Amniotic epithelial cell (primary cell): ENCODE data around the gene RBBP7.

Source experiments
- DNase-seq: peaks from one replicate; pipeline ENCODE4 v3.0.0-alpha.2; 2010; ENCODE audit warnings: low read depth

RBBP7 gene

GRCh38 chrX:16870095-16870861 is at the start of gene RBBP7:
Gene RBBP7 (minus strand): TSS chrX:16870362. CDS start chrX:16870053, 309 bp downstream.
- DNase-seq = peak; percentile 81

GRCh38 chrX:16918979-16919378 is 48.8 kb upstream of the RBBP7 start:
- no peak for DNase-seq

DNA sequence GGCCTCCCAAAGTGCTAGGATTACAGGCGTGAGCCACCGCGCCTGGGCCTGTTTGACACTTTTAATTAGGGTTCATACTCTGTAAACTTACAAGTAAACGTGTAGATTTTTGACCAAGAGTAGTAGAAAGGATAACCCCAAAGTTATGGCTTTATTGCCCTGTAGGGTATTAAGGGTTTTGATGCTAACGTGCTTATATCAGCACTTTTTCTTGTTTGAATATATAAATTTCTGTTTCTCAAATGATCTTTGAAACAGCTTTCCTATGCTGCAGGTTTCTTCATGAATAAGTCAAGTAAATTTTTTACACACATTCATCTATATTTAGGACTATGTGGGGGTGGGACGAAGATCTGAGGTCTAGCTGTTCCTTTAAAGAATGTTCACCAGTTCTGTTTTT is 47.0 kb upstream of the RBBP7 start:
- DNase-seq = no peak

- no peak for DNase-seq
Observed at GRCh38 chrX:16916561-16916960, 46.4 kb upstream of the RBBP7 start.

- no peak for DNase-seq
Observed at GRCh38 chrX:16914058-16914457, 43.9 kb upstream of the RBBP7 start.

DNA sequence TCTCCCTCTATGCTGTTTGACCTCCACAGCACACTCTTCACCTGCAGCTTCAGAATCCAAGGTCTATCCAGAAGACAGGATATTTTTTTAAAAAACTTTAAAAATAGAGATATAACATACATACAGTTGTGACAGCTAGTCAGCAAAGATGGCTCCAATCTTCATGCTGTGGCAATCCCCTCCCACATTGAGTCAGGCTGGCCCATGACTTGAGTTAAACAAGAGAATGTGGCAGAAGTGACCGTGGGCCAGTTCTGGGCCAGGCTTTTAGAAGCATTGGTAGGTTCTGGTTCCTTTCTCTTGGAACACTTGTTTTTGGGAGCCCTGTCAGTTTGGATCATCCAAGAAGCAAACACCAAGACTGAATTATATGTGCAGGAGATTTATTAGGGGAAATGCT is 40.2 kb upstream of the RBBP7 start:
- no peak for DNase-seq

- no peak for DNase-seq
Observed at GRCh38 chrX:16903274-16904022, 33.3 kb upstream of the RBBP7 start.

DNA sequence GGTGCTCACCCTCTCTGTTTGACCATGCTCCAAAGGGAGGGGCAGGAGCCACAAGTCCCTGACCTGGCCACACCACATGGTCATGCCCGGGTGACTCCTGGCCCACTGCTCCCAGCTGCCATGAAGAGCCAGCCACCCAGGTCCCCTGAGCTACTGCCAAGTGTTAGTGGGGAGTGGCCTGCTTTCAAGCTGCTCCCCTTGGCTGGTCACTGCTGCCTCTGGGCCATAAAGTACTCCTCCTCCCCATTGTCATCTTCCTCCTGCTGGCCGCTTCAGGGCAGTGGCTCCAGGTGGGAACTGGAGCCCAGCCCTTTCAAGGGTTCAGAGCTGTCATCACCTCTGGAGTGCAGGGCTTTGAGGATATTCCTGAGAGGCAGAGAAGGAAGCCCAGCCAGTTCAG is 27.3 kb upstream of the RBBP7 start:
- DNase-seq = no peak

DNA sequence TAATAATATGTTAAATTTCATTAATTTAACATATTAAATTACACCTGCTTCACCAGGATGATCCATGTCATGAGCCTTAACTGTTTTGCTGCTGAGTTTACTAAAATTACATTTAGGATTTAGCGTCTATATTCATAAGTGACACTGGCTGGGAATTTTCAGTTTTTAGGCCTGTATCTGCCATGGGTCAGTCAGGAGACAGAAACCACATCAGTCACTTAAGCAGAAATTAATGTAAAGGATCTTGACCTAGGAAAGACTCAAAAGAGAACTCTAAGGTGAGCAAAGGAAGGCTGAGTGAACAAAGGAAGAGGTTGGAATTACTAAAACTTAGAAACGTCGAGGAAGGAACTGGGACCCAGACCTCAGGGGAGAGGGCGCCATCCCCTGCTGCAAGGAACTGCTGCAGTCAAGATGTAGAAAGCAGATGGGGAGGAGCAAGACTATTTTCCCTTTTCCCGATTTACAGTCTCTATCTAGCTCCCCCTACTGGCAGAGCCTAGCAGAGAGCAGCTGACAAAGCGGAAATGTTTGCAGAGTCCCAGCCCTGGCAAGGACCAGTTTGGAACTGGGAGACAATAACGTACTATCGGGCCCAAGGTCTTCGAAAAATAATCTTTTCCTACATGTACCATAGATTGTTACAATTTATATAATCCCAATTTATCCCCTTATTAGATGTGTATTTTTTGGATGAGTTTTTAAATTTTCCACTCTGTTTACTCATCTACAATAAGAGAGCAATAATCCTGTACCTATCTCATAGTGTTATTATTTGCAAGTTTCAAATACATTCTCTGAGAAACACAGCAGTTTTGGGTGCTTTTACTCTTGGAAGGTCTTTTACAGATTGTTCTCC is 22.6 kb upstream of the RBBP7 start:
- peak; percentile 78 for DNase-seq

DNA sequence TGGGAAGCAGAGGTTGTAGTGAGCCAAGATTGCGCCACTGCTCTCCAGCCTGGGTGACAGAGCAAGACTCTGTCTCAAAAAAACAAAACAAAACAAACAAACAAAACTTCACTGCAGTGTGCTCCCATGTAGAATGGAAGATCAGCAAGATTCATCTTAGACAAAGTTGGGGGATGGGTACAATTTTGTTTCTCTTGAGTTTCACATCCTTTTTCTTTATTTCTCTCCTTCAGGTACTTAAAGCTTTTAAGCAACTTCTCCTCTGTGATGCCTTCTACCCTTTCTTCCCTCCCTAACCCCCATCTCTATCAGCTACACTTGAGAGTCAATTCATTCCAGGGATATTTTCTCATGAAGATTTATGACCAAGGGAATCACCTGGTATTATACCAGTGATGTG is 15.5 kb upstream of the RBBP7 start:
- no peak for DNase-seq

GRCh38 chrX:16883487-16883804 is 13.3 kb upstream of the RBBP7 start:
- no peak for DNase-seq

DNA sequence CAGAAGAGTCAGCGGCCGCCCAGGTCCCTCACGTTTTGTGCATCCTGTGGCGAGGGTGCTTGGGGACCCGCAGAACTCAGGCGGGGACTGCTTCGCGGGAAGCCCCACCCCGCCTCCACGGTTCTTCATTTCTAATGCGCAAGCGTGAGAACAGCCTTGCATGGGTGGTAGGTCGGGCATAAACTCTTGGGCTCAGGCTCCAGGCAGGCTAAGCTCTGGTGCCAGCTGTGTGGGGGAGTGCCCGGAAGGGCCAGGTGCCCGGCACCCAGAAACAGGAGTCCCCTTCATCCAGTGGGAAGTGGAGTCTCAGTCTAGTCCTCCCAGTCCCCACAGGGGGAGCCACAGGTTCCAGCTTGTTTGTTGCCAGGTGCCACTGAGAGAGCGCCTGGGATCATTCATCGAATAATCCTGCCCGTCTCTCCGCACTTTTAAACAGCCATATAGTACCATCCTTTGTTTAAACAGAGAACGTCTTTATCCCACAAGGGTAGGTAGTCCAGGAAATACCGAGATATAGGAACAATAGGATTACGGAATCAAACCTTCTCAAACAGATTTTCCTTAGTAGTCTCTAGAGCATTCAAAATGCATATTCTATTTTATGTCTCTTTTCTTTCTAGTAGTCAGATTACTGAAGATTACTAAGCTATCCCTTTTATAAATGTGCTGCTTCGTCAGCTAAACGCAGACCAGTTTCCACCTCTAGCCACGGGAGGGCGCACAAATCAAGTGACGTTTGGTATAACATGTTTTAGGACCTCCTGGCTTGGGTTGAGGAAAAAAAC is 12.7 kb upstream of the RBBP7 start:
- DNase-seq = peak; percentile 57

DNA sequence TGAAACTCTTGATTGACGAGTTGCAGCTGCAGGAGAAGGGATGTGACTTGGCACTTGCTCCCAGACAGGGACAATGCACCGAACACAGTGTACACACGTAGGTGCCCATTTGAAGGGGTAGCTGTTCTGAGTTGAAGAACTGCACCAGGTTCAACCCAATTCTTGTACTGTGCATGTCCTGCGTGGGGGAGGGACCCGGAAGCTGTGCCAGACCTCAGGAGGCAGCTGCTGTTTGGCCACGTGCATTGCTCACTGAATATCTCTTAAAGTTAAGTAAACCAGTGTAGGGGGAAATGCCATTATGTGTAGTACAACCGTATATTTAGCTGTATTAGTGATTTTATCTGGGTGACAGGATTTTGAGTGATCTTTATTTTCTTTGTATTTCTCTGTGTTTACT is 12.0 kb upstream of the RBBP7 start:
- DNase-seq = peak; percentile 32

GRCh38 chrX:16876696-16877095 is 6.5 kb upstream of the RBBP7 start:
- no peak for DNase-seq

DNA sequence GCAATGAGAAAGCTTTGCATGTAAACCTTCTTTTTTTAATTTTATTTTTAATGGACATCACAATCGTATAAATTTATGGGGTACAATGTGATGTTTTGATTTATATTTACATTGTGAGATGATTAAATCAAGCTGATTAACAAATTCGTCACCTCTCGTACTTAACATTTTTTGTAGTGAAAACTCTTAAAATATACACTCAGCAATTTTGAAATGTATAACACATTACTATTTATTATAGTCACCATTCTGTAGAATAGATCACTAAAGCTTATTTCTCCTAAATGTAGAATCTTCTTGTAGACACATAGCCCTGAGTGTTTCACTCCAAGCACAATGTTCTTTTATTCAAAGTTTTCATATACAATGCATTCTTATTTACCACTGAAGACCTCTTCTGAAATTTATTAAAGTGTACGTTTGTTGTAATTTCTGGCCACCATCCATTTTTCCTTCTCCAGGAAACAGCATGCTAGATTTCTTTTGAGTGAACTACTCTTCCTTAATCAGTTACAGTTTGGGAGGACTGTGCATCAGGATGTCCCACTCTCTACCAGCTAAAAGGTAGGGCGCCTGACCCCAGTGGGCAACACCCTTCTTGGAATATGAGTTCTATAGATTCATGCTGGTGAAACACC is 4.4 kb upstream of the RBBP7 start:
- no peak for DNase-seq

DNA sequence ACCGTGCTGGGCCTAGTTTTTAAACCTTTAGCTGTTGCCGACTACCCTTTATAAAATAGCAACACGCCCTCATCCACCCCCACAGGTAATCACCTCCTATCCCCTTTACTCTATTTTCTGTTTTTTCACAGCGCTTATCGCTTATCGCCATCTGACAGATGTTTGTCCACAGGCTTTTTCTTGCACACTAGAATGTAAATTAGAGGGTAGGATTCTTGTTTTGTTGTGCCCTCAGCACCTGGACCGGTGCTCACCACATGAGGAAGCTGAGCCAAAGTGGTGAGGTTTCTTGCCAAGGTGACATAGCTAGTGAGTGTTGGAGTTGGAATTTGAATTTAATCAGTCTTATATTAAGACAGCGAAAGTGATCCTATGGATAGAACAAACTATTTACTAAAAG is 2.9 kb upstream of the RBBP7 start:
- DNase-seq = no peak

- DNase-seq = no peak
Observed at GRCh38 chrX:16870862-16871815, 977 bp upstream of the RBBP7 start.

- peak; percentile 10 for DNase-seq
Observed at GRCh38 chrX:16869393-16870094, 618 bp downstream of the RBBP7 start.

DNA sequence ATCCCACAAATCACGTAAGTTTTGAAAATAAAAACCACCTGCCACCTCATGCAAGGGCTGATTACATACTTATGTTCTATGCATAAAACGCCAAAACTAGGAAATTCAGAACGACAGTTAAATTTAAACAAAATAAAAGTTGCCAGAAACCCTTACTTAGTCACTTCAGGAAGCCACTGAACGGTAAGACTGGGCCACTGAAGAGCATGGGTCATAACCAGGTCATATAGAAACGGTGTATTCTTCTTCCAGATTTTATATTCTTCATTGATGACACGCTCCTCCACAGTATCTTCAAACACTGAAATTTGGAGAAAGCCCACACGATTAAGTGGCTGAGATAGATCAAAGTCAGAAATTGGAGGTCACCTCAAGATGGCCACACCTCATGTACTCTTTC is 1.2 kb downstream of the RBBP7 start:
- no peak for DNase-seq

GRCh38 chrX:16867947-16868346 is 2.2 kb downstream of the RBBP7 start:
- DNase-seq = peak; percentile 38
